ENCODE measurements around the gene RPTOR. TPM values are rescaled to one million over a fixed set of nuclear protein-coding genes. Genes with fewer than 3 reads are reported as not detected.

Gene RPTOR
- total RNA-seq, 1 donor from 2014 or later: 53.7 TPM

DNA sequence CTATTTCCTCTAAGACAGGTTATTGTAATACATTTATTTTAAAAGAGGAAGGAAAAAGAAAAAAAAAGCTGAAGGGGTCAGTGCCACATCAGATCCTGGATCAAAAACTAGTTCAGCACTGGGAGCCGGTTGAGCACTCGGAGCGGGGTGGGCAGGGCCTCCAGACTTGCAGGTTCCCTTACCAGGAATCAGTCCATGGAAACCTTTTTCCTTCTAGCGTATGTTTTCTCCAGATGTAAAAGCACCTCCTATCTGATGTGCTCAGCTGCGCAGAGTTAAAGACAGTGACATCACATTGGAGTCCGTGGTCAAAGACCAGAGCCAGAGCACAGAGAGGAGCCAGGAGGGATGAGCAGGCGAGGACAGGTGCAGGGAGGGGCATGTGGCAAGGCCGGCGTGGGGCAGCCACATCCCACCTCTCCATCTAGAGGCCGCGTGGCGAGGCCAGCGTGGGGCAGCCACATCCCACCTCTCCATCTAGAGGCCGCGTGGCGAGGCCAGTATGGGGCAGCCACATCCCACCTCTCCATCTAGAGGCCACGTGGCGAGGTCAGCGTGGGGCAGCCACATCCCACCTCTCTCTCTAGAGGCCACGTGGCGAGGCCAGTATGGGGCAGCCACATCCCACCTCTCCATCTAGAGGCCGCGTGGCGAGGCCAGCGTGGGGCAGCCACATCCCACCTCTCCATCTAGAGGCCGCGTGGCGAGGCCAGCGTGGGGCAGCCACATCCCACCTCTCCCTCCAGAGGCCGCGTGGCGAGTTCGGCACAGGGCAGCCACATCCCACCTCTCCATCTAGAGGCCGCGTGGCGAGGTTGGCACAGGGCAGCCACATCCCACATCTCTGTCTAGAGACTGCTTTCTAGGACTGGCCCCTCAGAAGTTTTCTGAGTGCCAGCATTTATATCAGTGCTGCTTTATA is 280.2 kb downstream of the RPTOR start:
- no peak overlapping the region for H3K4me3 Mint-ChIP-seq
- H3K4me1 Mint-ChIP-seq: peaks cover 4% of the 10 kb centered on the region
- TF ChIP-seq, protein P1, sequence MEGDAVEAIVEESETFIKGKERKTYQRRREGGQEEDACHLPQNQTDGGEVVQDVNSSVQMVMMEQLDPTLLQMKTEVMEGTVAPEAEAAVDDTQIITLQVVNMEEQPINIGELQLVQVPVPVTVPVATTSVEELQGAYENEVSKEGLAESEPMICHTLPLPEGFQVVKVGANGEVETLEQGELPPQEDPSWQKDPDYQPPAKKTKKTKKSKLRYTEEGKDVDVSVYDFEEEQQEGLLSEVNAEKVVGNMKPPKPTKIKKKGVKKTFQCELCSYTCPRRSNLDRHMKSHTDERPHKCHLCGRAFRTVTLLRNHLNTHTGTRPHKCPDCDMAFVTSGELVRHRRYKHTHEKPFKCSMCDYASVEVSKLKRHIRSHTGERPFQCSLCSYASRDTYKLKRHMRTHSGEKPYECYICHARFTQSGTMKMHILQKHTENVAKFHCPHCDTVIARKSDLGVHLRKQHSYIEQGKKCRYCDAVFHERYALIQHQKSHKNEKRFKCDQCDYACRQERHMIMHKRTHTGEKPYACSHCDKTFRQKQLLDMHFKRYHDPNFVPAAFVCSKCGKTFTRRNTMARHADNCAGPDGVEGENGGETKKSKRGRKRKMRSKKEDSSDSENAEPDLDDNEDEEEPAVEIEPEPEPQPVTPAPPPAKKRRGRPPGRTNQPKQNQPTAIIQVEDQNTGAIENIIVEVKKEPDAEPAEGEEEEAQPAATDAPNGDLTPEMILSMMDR (IDR thresholded peaks at IDR 0.05; ENCODE audit: unreplicated experiment): no peak
- H3K36me3 Mint-ChIP-seq: peaks cover 13% of the 10 kb centered on the region
- no peaks in the 10 kb centered on the region for H3K27me3 Mint-ChIP-seq (ENCODE audit: low read depth)
- no peaks in the 10 kb centered on the region for H3K9me3 Mint-ChIP-seq
- H3K27ac Mint-ChIP-seq: no peak overlapping the region
- DNase-seq (ENCODE audit: low spot score in 2 of 2, unreplicated experiment in 2 of 2): no peak

DNA sequence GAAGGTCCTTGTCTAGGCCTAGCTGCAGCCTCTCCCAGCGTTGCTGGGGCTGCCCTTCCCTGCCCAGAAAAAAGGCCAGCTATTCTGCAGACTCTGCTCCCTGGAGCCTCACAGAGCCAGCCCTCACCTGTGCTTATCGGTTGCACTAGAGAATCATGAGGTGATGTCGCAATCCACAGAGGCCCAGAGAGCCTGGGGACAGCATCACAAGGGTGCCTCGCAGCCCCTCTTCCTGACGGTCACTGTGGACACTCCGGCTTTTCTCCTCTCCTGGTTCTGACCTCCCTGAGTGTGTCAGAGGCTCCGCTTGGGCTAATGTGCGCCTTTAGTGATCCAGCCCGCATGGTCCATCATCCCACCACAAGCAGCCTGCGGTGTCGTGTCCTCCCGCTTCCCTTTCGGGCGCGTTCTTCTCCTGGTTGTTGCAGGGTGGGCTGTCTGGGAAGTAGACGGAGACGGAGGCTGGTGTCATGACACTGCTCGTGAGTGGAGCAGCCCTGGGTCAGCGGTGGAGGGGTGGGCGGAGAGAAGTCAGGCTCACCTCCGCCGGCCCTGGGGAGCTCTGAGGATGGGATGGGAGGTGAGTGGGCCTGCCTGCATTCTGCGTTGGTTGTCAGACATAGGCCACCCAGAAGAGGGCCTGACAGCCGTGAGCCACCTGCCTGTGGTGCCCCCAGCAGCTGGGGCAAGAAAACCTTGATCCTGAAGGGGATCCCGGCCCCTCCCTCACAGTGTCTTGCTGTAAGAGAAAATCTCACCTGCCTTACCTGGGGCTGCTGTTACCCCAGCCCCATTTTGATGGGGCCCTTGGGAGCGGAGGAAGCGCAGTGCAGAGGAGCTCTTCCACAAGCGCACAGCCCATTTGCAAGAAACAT is 281.1 kb downstream of the RPTOR start:
- H3K27me3 Mint-ChIP-seq (ENCODE audit: low read depth): no peaks in the 10 kb centered on the region
- TF ChIP-seq, protein P1 (IDR thresholded peaks at IDR 0.05; ENCODE audit: unreplicated experiment): no peak
- DNase-seq (ENCODE audit: low spot score in 2 of 2, unreplicated experiment in 2 of 2): no peak
- no peaks in the 10 kb centered on the region for H3K9me3 Mint-ChIP-seq
- no peaks in the 10 kb centered on the region for H3K4me1 Mint-ChIP-seq
- no peak overlapping the region for H3K4me3 Mint-ChIP-seq
- peaks cover 18% of the 10 kb centered on the region for H3K36me3 Mint-ChIP-seq
- H3K27ac Mint-ChIP-seq: no peak overlapping the region

DNA sequence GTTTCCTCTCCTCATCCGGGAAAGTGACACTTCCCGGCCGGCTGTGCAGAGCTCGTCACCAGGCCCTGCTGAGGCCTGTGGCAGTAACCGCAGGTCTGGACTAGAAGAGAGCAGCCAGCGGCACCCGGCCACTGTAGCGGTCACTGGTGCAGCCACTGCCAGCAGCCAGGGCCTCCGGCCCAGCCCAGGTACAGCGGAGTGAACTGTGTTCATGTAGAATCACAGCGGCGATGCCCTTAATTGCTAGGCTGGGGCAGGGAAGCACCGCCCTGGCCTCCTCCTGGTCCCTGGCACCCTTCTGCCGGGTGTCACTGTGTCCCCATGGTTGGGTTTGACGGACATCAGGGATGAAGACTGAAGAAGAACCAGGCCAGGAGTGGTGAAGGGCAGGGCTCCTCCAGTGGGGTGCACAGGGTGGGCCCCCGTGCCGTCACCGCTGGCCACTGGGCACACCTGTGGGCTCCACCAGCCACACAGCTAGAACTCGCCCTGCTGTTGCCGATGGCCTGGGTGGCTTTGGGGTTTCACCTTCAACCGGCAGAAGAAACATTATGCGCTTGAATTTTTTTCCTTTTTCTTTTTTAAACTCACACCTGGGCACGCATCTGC is 281.8 kb downstream of the RPTOR start:
- Mint-ChIP-seq H3K36me3 (peaks cover 21% of the 10 kb centered on the region), H3K4me1 (no peaks in the 10 kb centered on the region), H3K27ac (no peak overlapping the region), H3K4me3 (no peak overlapping the region), H3K27me3 (ENCODE audit: low read depth) (no peaks in the 10 kb centered on the region), H3K9me3 (no peaks in the 10 kb centered on the region)
- TF ChIP-seq, protein P1 (IDR thresholded peaks at IDR 0.05; ENCODE audit: unreplicated experiment): no peak
- DNase-seq (ENCODE audit: low spot score in 2 of 2, unreplicated experiment in 2 of 2): no peak

DNA sequence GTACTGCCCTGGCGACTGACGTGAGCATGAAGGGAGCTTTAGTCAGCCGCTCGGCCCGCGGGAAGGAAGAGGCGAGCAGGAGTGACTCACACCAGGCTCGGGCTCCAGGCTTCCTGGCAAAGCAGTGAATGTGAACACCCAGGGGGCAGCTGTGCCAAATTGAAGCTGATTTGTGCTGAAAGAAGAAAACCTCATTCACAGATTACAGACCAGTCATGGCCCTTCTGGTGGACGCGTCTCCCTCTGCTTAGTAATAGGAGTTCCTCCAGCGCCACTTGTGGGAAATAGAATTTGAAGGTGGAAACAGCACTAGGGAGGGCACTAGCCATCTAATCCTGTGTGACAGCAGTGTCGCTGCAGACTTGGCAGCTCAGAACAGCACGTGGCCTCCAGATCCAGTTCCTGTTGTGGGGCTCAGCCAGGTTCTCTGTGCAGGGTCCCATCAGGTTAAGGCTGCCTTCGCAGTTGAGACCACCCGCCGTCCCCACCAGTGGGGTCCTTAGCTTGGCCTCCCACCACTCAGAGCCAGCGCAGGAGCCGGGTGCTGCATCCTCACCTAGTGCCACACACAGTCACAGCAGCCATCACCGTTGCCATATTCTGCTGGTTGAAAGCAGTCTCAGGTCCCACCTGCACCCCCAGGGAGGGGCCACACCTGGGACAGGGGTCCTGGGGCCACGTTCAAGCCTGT is 282.5 kb downstream of the RPTOR start:
- TF ChIP-seq, protein P1 (IDR thresholded peaks at IDR 0.05; ENCODE audit: unreplicated experiment): no peak
- Mint-ChIP-seq H3K9me3 (no peaks in the 10 kb centered on the region), H3K36me3 (peaks cover 17% of the 10 kb centered on the region), H3K27ac (no peak overlapping the region), H3K27me3 (ENCODE audit: low read depth) (no peaks in the 10 kb centered on the region), H3K4me3 (no peak overlapping the region), H3K4me1 (no peaks in the 10 kb centered on the region)
- no peak for DNase-seq (ENCODE audit: low spot score in 2 of 2, unreplicated experiment in 2 of 2)

Data from mesothelial cell of epicardium (in vitro differentiated cells).